GM18502 (cell line): ENCODE data around the gene CCR7.

Experiments
- ATAC-seq: cut with Tn5 transposase; IDR thresholded peaks from one replicate; pipeline ENCODE4 v1.9.1; 2021; ENCODE audit warnings: mild to moderate bottlenecking; ENCODE audit not compliant: unreplicated experiment, poor library complexity

Gene CCR7

GRCh38 chr17:40563220-40564052 is 1.8 kb downstream of the CCR7 start:
- ATAC-seq = no peak

GRCh38 chr17:40562838-40563219 is 2.4 kb downstream of the CCR7 start:
- ATAC-seq = no peak

- ATAC-seq = peak; percentile 36
Measured at GRCh38 chr17:40561871-40562611, 3.2 kb downstream of the CCR7 start.

GRCh38 chr17:40561294-40561870 is 3.9 kb downstream of the CCR7 start:
- ATAC-seq = peak; percentile 21

GRCh38 chr17:40560592-40561293 is 4.5 kb downstream of the CCR7 start:
- ATAC-seq = peak; percentile 51

- ATAC-seq = peak; percentile 27
Measured at GRCh38 chr17:40559954-40560591, 5.2 kb downstream of the CCR7 start.

- ATAC-seq = no peak
Measured at GRCh38 chr17:40559564-40559916, 5.7 kb downstream of the CCR7 start.

GRCh38 chr17:40558890-40559563 is 6.2 kb downstream of the CCR7 start:
- no peak for ATAC-seq

- ATAC-seq = no peak
Measured at GRCh38 chr17:40558300-40558889, 6.9 kb downstream of the CCR7 start.

- no peak for ATAC-seq
Measured at GRCh38 chr17:40557531-40558299, 7.6 kb downstream of the CCR7 start.

GRCh38 chr17:40556884-40557414 is 8.3 kb downstream of the CCR7 start:
- no peak for ATAC-seq

- no peak for ATAC-seq
Measured at GRCh38 chr17:40556198-40556661, 9.0 kb downstream of the CCR7 start.

- no peak for ATAC-seq
Measured at GRCh38 chr17:40555296-40556190, 9.7 kb downstream of the CCR7 start.

- no peak for ATAC-seq
Measured at GRCh38 chr17:40554646-40555295, 10.5 kb downstream of the CCR7 start.

GRCh38 chr17:40553694-40554534 is 11.4 kb downstream of the CCR7 start:
- ATAC-seq = no peak
